Measurements from ENCODE around the gene SPTB.

GRCh38 chr14:64841121-64841651, 38.5 kb downstream of the SPTB start:
- no peak for TF ChIP-seq POLR2AphosphoS5 (IDR thresholded peaks at IDR 0.05)
- no peak for TF ChIP-seq CTCF (IDR thresholded peaks at IDR 0.05)
- TF ChIP-seq EP300 (IDR thresholded peaks at IDR 0.05), result no peak
- TF ChIP-seq POLR2A (IDR thresholded peaks at IDR 0.05), result no peak
